H7 (cell line): ENCODE results near the gene PGM5. TPM values are rescaled to one million over a fixed set of nuclear protein-coding genes. Genes with fewer than 3 reads are reported as not detected.

ENCODE experiments used
- DNase-seq: peaks from one replicate; pipeline ENCODE4 v3.0.0; 2012
- H3K27me3 ChIP-seq: 2 replicates; pipeline ENCODE4 v1.6.0; 2011; ENCODE audit warnings: mild to moderate bottlenecking, low read length; ENCODE audit not compliant: control insufficient read depth, insufficient read depth
- H3K36me3 ChIP-seq: replicated peaks from 2 replicates; pipeline ENCODE4 v1.5.1; 2011; ENCODE audit warnings: low read length; ENCODE audit not compliant: control insufficient read depth, insufficient read depth
- H3K4me3 ChIP-seq: 2 replicates; pipeline ENCODE4 v1.5.1; 2011; ENCODE audit warnings: low read depth, mild to moderate bottlenecking, control low read depth, low read length, moderate library complexity; ENCODE audit not compliant: insufficient read depth
- total RNA-seq: library from RNA; depleted of rRNA; stranded (reverse); fragments of >200 nt; shearing (Covaris generic); gene quantifications from 2 replicates; pipeline ENCODE4 v1.2.3, GENCODE V29; 2014

Gene PGM5
- total RNA-seq, 1 experiment from 2014 or later = 0.14 TPM

- Histone ChIP-seq H3K4me3 (no peak overlapping the region), H3K36me3 (no peaks in the 10 kb centered on the region), H3K27me3 (no peaks in the 10 kb centered on the region; the same call in 1 of the 2 replicates)
- DNase-seq = no peak
Measured at GRCh38 chr9:68437785-68438184, 81.4 kb downstream of the PGM5 start.

GRCh38 chr9:68443624-68444023 is 87.2 kb downstream of the PGM5 start:
- Histone ChIP-seq H3K27me3 (peaks cover 10% of the 10 kb centered on the region; the same call in 1 of the 2 replicates), H3K36me3 (no peaks in the 10 kb centered on the region)
- no peak for DNase-seq

GRCh38 chr9:68446836-68447235 is 90.4 kb downstream of the PGM5 start:
- peaks cover 15% of the 10 kb centered on the region; the same call in 1 of the 2 replicates for H3K27me3 ChIP-seq
- no peak for DNase-seq
- no peak overlapping the region for H3K4me3 ChIP-seq
- no peaks in the 10 kb centered on the region for H3K36me3 ChIP-seq

More at GRCh38 chr9:68443624-68444023, 87.2 kb downstream of the PGM5 start:
- H3K4me3 ChIP-seq = no peak overlapping the region

- Histone ChIP-seq H3K36me3 (no peaks in the 10 kb centered on the region), H3K27me3 (peaks cover 19% of the 10 kb centered on the region), H3K4me3 (no peak overlapping the region)
- DNase-seq = no peak
Measured at GRCh38 chr9:68447611-68448010, 91.2 kb downstream of the PGM5 start.

GRCh38 chr9:68454579-68455334 is 98.3 kb downstream of the PGM5 start:
- Histone ChIP-seq H3K27me3 (peaks cover 8% of the 10 kb centered on the region), H3K4me3 (no peak overlapping the region), H3K36me3 (no peaks in the 10 kb centered on the region)
- no peak for DNase-seq

GRCh38 chr9:68455451-68455850 is 99.0 kb downstream of the PGM5 start:
- DNase-seq = no peak
- Histone ChIP-seq H3K4me3 (no peak overlapping the region), H3K27me3 (peaks cover 7% of the 10 kb centered on the region), H3K36me3 (no peaks in the 10 kb centered on the region)

GRCh38 chr9:68457803-68458202 is 101.4 kb downstream of the PGM5 start:
- no peak for DNase-seq
- Histone ChIP-seq H3K4me3 (no peak overlapping the region), H3K36me3 (no peaks in the 10 kb centered on the region), H3K27me3 (peaks cover 3% of the 10 kb centered on the region; the same call in 1 of the 2 replicates)

GRCh38 chr9:68458918-68459317 is 102.5 kb downstream of the PGM5 start:
- DNase-seq = no peak
- Histone ChIP-seq H3K27me3 (peaks cover 5% of the 10 kb centered on the region; the same call in 1 of the 2 replicates), H3K4me3 (no peak overlapping the region), H3K36me3 (no peaks in the 10 kb centered on the region)

GRCh38 chr9:68462105-68462775 is 105.8 kb downstream of the PGM5 start:
- peaks cover 7% of the 10 kb centered on the region; the same call in 1 of the 2 replicates for H3K27me3 ChIP-seq
- no peaks in the 10 kb centered on the region for H3K36me3 ChIP-seq
- no peak overlapping the region for H3K4me3 ChIP-seq
- peak; percentile 10 for DNase-seq

- Histone ChIP-seq H3K4me3 (no peak overlapping the region), H3K36me3 (no peaks in the 10 kb centered on the region), H3K27me3 (peaks cover 5% of the 10 kb centered on the region; the same call in 1 of the 2 replicates)
- DNase-seq = no peak
Measured at GRCh38 chr9:68470067-68470466, 113.7 kb downstream of the PGM5 start.

GRCh38 chr9:68470634-68471033 is 114.2 kb downstream of the PGM5 start:
- Histone ChIP-seq H3K4me3 (no peak overlapping the region), H3K27me3 (peaks cover 4% of the 10 kb centered on the region; the same call in 1 of the 2 replicates), H3K36me3 (no peaks in the 10 kb centered on the region)
- DNase-seq = no peak

GRCh38 chr9:68472119-68472518 is 115.7 kb downstream of the PGM5 start:
- H3K27me3 ChIP-seq = peaks cover 4% of the 10 kb centered on the region; the same call in 1 of the 2 replicates
- no peak overlapping the region for H3K4me3 ChIP-seq
- DNase-seq = no peak
- H3K36me3 ChIP-seq = no peaks in the 10 kb centered on the region

- DNase-seq = no peak
- no peak overlapping the region for H3K4me3 ChIP-seq
- H3K27me3 ChIP-seq = peaks cover 3% of the 10 kb centered on the region; the same call in 1 of the 2 replicates
- H3K36me3 ChIP-seq = no peaks in the 10 kb centered on the region
Measured at GRCh38 chr9:68473790-68474189, 117.4 kb downstream of the PGM5 start.

GRCh38 chr9:68476422-68476821 is 120.0 kb downstream of the PGM5 start:
- no peak for DNase-seq
- Histone ChIP-seq H3K27me3 (peaks cover 4% of the 10 kb centered on the region; the same call in 1 of the 2 replicates), H3K36me3 (no peaks in the 10 kb centered on the region), H3K4me3 (no peak overlapping the region)

- H3K4me3 ChIP-seq = no peak overlapping the region
- H3K36me3 ChIP-seq = no peaks in the 10 kb centered on the region
- DNase-seq = no peak
- peaks cover 4% of the 10 kb centered on the region; the same call in 1 of the 2 replicates for H3K27me3 ChIP-seq
Measured at GRCh38 chr9:68476847-68477246, 120.4 kb downstream of the PGM5 start.
